ENCODE data around the gene RALGAPA2. TPM values are rescaled to one million over a fixed set of nuclear protein-coding genes. Genes with fewer than 3 reads are reported as not detected.

RALGAPA2 gene
- total RNA-seq, 2 experiments from 2014 or later = 21.2 to 21.9 TPM

DNA sequence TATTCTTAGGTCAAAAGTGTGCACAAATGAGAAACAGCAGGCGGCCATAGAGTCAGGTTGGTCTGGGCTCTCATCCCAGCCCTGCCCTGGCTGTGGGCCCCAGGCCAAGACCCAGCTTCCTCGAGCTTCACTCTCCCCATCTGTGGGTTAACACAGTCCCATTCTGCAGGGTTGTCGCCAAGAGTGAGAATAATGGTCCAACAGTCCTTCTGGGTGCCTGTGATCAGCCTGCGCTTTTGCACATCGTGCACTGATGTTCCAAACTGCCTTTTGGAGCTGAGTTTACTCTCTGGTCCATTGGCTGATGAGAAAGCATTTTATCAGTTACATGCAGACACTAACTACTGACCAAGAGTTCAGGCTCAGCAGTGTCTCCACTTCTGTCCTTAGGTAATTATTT is 261.9 kb downstream of the RALGAPA2 start:
- POLR2A ChIA-PET = no interaction called here

DNA sequence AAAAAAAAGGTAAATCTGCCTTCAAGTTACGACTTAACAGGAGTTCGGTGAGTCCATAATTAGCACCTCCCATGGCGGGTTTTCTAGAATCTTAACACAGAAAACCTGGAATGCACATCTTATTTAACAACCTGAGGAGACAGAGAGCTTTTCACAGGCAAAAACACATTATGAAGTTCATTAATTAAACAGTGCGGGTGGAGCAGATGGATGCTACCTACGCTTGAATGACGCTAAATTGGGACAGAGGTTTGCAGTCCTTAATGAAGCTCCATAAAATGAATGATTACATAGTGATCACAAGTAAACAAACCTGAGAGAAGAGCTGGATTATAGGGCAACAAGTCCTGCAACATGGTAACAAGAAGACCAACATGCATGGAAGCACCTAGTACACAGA is 263.6 kb downstream of the RALGAPA2 start:
- Histone ChIP-seq H3K36me3 (ENCODE audit: insufficient read depth, low read length) (no peaks in the 10 kb centered on the region), H3K4me3 (ENCODE audit: low read length) (no peak overlapping the region), H3K27me3 (ENCODE audit: control insufficient read depth in 1 of 2, insufficient read depth in 2 of 2, low read length in 2 of 2) (no peaks in the 10 kb centered on the region), H3K4me1 (ENCODE audit: insufficient read depth, low read length) (peaks cover 15% of the 10 kb centered on the region), H3K9me3 (ENCODE audit: control insufficient read depth in 1 of 2, insufficient read depth in 1 of 2, low read length in 2 of 2) (no peaks in the 10 kb centered on the region), H3K27ac (ENCODE audit: low read depth in 1 of 2, low read length in 2 of 2) (no peak overlapping the region)
- peaks cover 19% of the 10 kb centered on the region for H3K4me1 Mint-ChIP-seq (ENCODE audit: low read depth)
- DNase-seq (no peak), ATAC-seq (ENCODE audit: poor library complexity) (no peak)
- TF ChIP-seq, protein P1, sequence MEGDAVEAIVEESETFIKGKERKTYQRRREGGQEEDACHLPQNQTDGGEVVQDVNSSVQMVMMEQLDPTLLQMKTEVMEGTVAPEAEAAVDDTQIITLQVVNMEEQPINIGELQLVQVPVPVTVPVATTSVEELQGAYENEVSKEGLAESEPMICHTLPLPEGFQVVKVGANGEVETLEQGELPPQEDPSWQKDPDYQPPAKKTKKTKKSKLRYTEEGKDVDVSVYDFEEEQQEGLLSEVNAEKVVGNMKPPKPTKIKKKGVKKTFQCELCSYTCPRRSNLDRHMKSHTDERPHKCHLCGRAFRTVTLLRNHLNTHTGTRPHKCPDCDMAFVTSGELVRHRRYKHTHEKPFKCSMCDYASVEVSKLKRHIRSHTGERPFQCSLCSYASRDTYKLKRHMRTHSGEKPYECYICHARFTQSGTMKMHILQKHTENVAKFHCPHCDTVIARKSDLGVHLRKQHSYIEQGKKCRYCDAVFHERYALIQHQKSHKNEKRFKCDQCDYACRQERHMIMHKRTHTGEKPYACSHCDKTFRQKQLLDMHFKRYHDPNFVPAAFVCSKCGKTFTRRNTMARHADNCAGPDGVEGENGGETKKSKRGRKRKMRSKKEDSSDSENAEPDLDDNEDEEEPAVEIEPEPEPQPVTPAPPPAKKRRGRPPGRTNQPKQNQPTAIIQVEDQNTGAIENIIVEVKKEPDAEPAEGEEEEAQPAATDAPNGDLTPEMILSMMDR (IDR thresholded peaks at IDR 0.05) = no peak
- H3K36me3 Mint-ChIP-seq (ENCODE audit: low read depth) = peaks cover 5% of the 10 kb centered on the region
- intact Hi-C loops (cut with DNase I, micrococcal nuclease) = no loop called here
- no peaks in the 10 kb centered on the region for H3K9me3 Mint-ChIP-seq
- ChIA-PET CTCF (interaction anchor here (0.7 kb wide), 1 partner anchor 75 kb away, joined by 3 read pairs; no protein-coding TSS in a partner anchor), POLR2A (no interaction called here)
- no peak overlapping the region for H3K4me3 Mint-ChIP-seq
- H3K27ac Mint-ChIP-seq = no peak overlapping the region
- no peaks in the 10 kb centered on the region for H3K27me3 Mint-ChIP-seq

More for the DNA sequence above, 261.9 kb downstream of the RALGAPA2 start:
- H3K9me3 Mint-ChIP-seq = no peaks in the 10 kb centered on the region
- TF ChIP-seq, protein P1 (IDR thresholded peaks at IDR 0.05) = no peak
- H3K27me3 Mint-ChIP-seq = no peaks in the 10 kb centered on the region
- H3K4me3 Mint-ChIP-seq = no peak overlapping the region
- Histone ChIP-seq H3K27me3 (ENCODE audit: control insufficient read depth in 1 of 2, insufficient read depth in 2 of 2, low read length in 2 of 2) (no peaks in the 10 kb centered on the region), H3K9me3 (ENCODE audit: control insufficient read depth in 1 of 2, insufficient read depth in 1 of 2, low read length in 2 of 2) (no peaks in the 10 kb centered on the region), H3K27ac (ENCODE audit: low read depth in 1 of 2, low read length in 2 of 2) (no peak overlapping the region), H3K4me1 (ENCODE audit: insufficient read depth, low read length) (peaks cover 15% of the 10 kb centered on the region), H3K4me3 (ENCODE audit: low read length) (no peak overlapping the region), H3K36me3 (ENCODE audit: insufficient read depth, low read length) (no peaks in the 10 kb centered on the region)
- H3K4me1 Mint-ChIP-seq (ENCODE audit: low read depth) = peaks cover 30% of the 10 kb centered on the region
- ATAC-seq (ENCODE audit: poor library complexity) = no peak
- peaks cover 12% of the 10 kb centered on the region for H3K36me3 Mint-ChIP-seq (ENCODE audit: low read depth)
- no peak overlapping the region for H3K27ac Mint-ChIP-seq
- CTCF ChIA-PET = interaction anchor here (1.1 to 1.3 kb wide), 2 partner anchors 12 to 17 kb away, joined by 3 to 4 read pairs; no protein-coding TSS in a partner anchor
- intact Hi-C loops (cut with DNase I, micrococcal nuclease) = no loop called here
- DNase-seq = no peak

DNA sequence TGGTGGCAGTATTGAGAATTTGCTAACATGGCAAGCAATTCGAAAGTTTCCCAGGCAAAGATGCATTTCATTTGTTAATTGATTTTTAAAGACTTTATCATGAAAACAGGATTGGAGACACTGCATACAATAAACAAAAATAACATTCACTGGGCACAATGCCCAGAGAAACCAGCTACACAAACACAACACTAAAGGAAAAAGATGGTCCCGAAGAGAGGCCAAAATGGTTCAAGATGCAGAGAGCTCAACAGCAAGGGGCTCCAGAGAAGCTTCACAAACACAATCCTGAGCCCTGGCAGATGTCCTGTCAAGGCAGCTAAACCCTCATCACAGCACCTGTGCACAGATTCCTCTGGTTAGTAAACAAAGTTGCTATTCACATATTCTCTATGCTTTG is 265.2 kb downstream of the RALGAPA2 start:
- CTCF ChIA-PET = no interaction called here
- Histone ChIP-seq H3K27me3 (ENCODE audit: control insufficient read depth in 1 of 2, insufficient read depth in 2 of 2, low read length in 2 of 2) (no peaks in the 10 kb centered on the region), H3K4me1 (ENCODE audit: insufficient read depth, low read length) (peaks cover 1% of the 10 kb centered on the region), H3K36me3 (ENCODE audit: insufficient read depth, low read length) (no peaks in the 10 kb centered on the region), H3K27ac (ENCODE audit: low read depth in 1 of 2, low read length in 2 of 2) (no peak overlapping the region), H3K9me3 (ENCODE audit: control insufficient read depth in 1 of 2, insufficient read depth in 1 of 2, low read length in 2 of 2) (no peaks in the 10 kb centered on the region), H3K4me3 (ENCODE audit: low read length) (no peak overlapping the region)
- Mint-ChIP-seq H3K27ac (no peak overlapping the region), H3K36me3 (ENCODE audit: low read depth) (peaks cover 7% of the 10 kb centered on the region), H3K27me3 (no peaks in the 10 kb centered on the region), H3K4me3 (no peak overlapping the region), H3K9me3 (no peaks in the 10 kb centered on the region), H3K4me1 (ENCODE audit: low read depth) (peaks cover 7% of the 10 kb centered on the region)
- intact Hi-C loops (cut with DNase I, micrococcal nuclease) = no loop called here
- ATAC-seq (ENCODE audit: poor library complexity) (no peak), DNase-seq (no peak)
- POLR2A ChIA-PET = no interaction called here
- TF ChIP-seq, protein P1 (IDR thresholded peaks at IDR 0.05) = no peak

All from CD4-positive, alpha-beta T cell (primary cell).